Germinal center (tissue), 1 donor: ENCODE measurements around the gene GADD45A.
"Not testable (repeated sequence)": the region's sequence is repeated elsewhere in the genome, so short reads cannot be mapped to it uniquely, and the experiment has no call there.

Experiments used
- DNase-seq: peaks from one replicate; pipeline ENCODE4 v3.0.0; 2012; ENCODE audit warnings: mixed read lengths, low spot score

The GADD45A gene

DNA sequence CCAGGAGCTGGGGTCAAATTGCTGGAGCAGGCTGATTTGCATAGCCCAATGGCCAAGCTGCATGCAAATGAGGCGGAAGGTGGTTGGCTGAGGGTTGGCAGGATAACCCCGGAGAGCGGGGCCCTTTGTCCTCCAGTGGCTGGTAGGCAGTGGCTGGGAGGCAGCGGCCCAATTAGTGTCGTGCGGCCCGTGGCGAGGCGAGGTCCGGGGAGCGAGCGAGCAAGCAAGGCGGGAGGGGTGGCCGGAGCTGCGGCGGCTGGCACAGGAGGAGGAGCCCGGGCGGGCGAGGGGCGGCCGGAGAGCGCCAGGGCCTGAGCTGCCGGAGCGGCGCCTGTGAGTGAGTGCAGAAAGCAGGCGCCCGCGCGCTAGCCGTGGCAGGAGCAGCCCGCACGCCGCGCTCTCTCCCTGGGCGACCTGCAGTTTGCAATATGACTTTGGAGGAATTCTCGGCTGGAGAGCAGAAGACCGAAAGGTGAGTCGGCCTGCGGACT lies at the start of gene GADD45A:
TSS of gene GADD45A (plus strand) at position 135 of the 491 bp plus-strand sequence. CDS start at position 429, 294 bp downstream.
- peak; percentile 96 for DNase-seq

DNA sequence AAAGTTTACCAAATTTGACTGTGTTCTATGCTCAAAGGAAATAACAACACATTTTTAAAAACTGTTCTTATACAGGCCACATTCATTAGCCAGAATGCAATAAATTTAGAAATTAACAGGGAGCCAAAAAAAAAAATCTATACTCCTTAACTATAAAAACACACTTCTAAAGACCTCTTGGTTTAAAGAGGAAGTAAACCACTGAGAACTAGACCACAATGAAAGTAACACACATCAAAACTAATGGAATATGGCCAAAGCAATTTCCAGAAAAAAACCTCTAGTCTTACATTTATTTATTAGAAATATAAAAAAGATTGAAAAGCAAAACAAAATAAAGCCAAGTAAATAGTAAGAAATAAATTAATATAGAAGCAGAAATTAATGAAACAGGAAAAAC lies 48.9 kb upstream of the GADD45A start:
- no peak for DNase-seq

DNA sequence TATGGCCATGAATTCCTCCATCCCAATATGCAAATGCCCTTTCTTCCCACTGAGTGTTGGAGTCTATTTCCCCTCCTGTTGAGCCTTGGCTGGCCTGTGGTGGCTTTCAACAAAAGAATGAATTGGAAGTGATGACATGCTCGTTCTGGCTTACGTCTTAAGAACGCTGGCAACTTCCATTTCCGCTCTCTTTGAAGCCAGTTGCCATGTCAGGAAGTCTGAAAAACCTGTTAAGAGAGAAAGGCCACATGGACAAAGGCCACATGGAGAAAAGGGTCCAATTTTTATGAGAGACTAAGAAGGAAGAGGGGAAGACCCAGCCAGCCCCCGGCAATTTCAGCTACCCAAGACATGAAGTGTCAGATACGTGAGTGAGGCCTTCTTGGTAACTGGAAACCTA lies 45.6 kb upstream of the GADD45A start:
- no peak for DNase-seq

- no peak for DNase-seq
Measured at GRCh38 chr1:67642629-67643028, 42.4 kb upstream of the GADD45A start.

DNA sequence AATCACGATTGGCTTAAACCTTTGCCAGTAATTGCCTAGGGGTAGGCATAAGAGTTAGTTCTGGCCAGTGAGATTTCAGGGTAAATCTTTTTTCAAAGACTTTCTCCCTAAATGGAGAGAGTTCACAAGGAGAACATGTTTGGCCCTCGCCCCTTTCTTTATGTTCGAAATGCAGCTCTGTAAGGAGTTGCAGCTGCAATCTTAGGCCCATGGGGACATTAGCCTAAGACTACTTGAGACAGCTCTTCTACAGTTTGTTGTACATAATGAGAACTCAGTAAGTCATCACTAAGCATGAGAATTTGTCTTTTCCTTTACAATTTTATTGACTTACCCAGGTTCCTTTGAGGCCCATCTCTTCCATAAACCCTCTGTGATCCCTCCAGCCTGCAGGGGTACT lies 40.4 kb upstream of the GADD45A start:
- no peak for DNase-seq

- no peak for DNase-seq
Measured at GRCh38 chr1:67645495-67646144, 39.4 kb upstream of the GADD45A start.

GRCh38 chr1:67646145-67647035 lies 38.6 kb upstream of the GADD45A start:
- DNase-seq, result no peak

GRCh38 chr1:67647036-67647798 lies 37.8 kb upstream of the GADD45A start:
- no peak for DNase-seq

- no peak for DNase-seq
Measured at GRCh38 chr1:67647814-67648358, 37.1 kb upstream of the GADD45A start.

DNA sequence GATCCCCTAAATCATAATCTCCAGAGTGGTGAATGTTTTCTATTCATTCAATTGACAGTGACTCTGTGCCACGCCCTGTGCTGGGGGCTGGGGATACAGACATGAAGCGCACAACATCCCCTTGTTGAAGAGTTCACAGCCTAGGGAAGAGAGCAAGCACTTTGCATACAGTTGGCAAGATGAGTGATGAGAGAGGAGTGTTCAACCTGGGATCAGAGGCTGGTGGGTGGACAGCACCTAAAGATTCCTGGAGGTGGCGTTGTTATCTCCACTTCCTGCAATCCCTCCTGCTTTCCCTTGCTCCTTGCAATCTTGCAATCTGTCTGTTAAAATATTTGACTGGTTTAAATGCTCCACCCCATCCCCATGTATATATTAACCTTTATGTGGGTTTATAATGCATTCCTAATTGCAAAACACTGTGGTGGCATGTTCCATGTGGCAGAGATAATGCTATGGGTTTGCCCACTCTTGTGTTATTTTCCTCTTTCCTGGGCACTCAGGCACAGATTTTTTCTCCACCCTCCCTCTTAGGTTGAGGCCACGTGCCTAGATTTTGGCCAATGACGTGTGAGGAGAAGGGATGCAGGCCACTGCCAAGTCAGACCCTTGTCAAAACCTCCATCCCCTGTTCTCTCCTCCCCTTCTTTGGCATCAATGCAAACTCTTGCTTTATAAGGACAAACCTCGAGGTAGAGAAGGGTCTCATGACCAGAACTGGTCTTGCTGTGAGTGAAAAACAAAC lies 36.2 kb upstream of the GADD45A start:
- no peak for DNase-seq

DNA sequence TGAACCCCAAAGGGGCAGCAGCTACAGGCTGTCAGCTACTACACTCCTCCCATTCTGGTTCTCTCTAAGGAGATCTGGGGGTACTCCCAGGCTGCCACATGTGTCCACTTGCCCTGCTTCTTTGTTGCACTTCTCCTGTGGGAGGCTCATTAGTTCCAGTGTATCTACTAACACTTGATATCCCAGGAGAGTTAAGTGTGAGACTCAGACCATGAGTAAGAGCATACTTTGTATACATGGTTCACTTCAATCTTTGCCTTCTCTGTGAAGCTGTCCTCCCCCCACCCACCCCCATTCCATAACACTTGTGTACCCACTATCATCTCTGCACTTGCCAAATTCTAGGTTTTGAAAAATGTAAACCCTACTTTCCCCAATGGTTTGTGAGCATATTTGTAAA lies 34.9 kb upstream of the GADD45A start:
- no peak for DNase-seq

DNA sequence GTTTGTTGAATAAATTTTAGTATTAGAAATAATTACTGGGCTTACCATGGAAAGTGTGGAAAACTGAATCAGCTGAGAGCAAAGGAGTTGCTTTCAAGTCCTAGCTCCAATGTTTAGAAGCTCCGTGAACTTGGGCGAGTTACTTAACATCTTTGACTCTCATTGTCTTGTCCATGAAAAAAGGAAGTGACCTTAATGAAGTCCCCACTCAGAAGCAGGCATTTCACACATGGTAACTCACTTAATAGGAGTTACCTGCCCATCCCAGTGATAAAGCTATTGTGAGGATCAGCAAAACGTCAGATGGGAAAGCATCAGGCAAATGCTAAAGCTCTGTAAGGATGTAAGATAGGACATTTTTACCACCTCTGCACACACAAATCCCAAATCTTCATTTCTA lies 34.0 kb upstream of the GADD45A start:
- no peak for DNase-seq

DNA sequence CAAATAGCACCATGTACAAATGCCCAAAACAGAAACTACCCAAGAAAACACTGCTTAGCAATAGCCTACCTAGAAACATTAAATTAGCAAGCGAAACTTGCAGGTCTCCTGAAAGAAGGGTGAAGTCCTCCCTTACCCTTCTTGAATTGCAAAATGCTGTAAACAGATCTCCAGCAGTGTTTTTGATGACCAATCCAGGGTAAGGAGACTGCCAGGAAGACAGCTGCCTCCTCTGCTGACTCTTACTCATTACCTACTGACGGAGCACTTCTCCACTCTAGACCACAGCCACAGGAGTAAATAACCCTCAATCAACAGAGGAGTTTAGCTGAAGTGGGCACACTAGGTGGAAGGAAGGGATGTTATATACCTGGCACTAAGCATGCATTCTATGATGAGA lies 32.2 kb upstream of the GADD45A start:
- DNase-seq, result no peak

DNA sequence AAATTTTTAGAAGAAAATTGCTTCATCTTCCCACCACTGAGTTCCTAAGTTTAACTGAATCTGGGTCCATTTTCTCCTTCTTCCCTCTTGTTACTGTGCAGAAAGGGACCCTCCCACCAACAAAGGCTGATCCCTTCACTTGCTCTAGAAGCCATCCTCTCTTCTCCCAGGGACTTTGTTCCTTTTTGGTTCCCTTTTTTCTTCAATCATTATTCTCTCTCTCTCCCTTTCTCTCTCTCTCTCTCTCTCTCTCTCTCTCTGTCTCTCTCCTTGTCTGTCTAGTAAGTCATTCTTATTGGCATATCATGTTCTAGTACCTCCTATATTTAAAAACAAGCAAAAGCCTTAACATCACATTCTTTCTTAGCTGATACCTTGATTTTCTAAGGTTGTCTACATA lies 31.7 kb upstream of the GADD45A start:
- DNase-seq, result no peak

DNA sequence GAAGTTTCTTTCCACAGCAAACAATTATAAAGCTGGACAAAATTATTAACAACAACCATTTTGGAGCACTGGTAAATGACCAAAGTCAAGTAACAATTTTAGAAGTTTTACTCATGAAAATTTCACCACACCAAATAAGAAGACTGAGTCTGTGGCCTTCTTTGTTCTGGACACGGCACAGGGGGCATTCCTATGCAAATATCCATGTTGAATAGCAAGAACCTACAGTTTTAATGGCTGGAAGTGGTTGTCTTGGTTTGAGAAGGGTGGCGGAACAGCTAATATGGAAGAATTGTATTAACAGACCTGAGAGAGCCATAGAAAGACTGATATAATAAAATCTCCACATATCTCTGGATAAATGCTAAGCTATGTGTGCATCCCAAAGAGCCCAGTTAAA lies 29.4 kb upstream of the GADD45A start:
- DNase-seq, result no peak

- DNase-seq, result not testable (repeated sequence)
Measured at GRCh38 chr1:67657152-67657551, 27.8 kb upstream of the GADD45A start.

DNA sequence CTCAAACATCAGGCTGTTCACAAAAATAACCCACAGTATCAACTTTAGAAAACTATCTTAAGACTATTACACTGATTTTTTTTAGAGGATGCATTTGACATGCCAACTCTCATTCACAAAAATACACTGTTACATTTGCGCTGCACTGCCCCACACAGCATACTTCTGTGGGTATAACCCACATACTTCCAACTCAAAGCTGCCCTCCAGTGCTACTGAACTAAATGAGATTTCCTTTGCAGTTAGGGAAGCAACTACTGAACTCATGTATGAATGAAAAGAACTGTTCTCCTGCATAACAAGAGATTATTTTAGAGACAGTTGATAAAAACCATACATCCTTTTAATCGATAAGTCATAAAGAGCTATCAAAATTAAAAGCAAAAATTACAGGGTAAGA lies 25.8 kb upstream of the GADD45A start:
- DNase-seq, result no peak

DNA sequence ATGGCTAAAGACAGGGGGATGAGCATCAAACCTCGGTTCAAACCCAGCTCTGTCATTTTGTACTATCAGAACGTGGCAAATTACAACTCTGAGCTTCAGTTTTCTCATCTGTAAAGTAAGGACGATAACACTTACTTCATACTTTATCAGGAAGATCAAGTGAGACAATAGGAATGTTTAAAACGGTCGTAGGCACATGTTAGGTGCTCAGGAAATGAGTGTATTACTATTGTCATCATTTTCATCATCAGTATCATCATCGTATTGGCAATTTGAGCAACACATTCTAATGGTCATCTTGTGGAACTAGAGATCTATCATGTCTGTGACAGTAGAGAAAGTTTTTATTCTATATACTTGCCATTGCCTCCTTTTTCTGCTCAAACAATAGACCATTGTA lies 22.1 kb upstream of the GADD45A start:
- DNase-seq, result no peak

GRCh38 chr1:67664048-67664447 lies 21.0 kb upstream of the GADD45A start:
- no peak for DNase-seq

DNA sequence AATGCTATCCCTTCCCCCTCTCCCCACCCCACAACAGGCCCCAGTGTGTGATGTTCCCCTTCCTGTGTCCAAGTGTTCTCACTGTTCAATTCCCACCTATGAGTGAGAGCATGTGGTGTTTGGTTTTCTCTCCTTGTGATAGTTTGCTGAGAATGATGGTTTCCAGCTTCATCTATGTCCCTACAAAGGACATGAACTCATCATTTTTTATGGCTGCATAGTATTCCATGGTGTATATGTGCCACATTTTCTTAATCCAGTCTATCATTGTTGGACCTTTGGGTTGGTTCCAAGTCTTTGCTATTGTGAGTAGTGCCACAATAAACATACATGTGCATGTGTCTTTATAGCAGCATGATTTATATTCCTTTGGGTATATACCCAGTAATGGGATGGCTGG lies 19.7 kb upstream of the GADD45A start:
- DNase-seq, result not testable (repeated sequence)

DNA sequence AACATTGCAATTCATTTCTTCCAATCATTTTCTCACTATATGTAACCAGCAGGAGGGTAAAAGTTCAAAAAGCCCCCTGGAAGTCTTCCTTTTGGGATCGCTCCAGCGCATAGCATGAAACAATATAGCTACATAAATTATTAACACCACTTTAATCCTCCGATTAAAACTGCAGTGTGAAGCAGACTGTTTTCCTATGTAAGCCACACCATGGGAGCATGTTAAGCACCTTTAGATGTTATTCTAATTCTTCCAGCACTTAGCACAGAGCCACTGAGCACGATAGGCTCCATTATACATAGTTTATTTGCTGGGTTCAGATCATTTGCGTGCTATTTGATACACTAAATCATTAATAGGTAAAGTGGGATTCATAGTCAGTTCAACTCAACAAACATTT lies 18.4 kb upstream of the GADD45A start:
- DNase-seq, result no peak

- no peak for DNase-seq
Measured at GRCh38 chr1:67668660-67669059, 16.3 kb upstream of the GADD45A start.
